ENCODE measurements around the gene DNAJB8. TPM values are rescaled to one million over a fixed set of nuclear protein-coding genes. Genes with fewer than 3 reads are reported as not detected.
A peak's percentile ranks its signal among the peaks of the same experiment; 100 is the strongest.

Gene DNAJB8
- total RNA-seq, 3 donors from 2014 or later (not counting 1 experiment from before 2014, with no cell fraction given), result not detected

DNA sequence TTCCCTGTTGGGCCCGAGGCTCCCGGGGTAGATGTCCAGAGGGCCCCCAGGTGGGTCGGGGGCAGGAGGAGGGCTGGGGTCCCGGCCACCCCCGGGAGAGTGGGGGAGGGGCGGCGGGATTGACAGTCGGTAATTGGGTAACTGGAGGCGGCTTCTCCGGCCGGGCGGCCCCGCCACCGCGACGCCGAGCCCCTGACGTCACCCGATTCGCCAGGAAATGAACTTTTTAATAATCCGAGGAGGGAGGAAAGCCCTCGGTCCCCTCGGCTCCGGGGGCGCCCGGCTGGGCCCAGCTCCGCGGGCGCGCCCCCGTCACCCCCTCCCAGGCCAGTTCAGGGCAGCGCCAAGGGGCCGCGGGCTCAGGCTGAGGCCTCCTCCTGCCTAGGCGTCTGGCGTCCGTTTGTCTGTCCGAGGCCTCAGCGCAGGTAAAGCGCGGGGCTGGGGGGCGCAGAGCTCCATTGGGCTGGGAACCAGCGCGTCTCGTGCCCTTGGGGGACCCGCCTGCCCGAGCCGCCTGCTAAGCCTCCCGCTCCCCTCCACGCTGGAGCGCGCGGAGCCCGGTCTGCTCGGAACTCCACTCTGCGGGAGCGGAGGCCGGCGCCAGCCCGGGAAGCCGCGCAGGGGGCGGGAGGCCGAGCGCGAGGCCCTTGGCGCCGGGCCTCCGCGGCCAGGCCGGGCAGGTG is 22.4 kb upstream of the DNAJB8 start:
- peak overlapping the region in 1 of 2 donors; percentile 33 for H3K27ac Mint-ChIP-seq

DNA sequence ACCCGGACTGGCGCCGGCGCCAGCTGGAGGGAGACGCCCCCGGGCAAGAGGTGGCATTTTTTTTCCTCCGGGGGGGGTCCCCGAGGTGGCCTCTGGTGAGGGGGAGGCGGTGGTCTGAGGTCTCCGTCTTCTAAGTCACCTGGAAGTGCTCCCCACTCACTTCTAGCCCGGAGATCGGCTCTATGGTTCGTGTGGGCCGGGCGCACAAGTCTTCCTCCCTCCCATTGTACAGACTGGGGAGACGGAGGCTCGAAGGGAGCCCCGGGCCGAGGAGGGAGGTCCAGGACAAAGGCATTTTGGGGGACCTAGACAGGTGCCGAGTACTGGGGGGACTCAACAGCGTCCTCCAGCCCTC is 21.9 kb upstream of the DNAJB8 start:
- Histone ChIP-seq H3K27ac (ENCODE audit: low read length) (no peak overlapping the region), H3K4me3 (ENCODE audit: low read length) (no peak overlapping the region), H3K36me3 (ENCODE audit: control insufficient read depth, insufficient read depth, low read length) (no peaks in the 10 kb centered on the region), H3K9me3 (ENCODE audit: control insufficient read depth, insufficient read depth, low read length) (no peaks in the 10 kb centered on the region), H3K4me1 (ENCODE audit: control insufficient read depth, insufficient read depth, low read length) (peaks cover 54% of the 10 kb centered on the region), H3K27me3 (ENCODE audit: control insufficient read depth, insufficient read depth, low read length) (peaks cover 73% of the 10 kb centered on the region)
- H3K9me3 Mint-ChIP-seq, result no peaks in the 10 kb centered on the region
- peak overlapping the region in 1 of 2 donors; percentile 33 for H3K27ac Mint-ChIP-seq
- H3K4me3 Mint-ChIP-seq, result peak overlapping the region; percentile 68
- intact Hi-C loops (cut with micrococcal nuclease), result no loop called here
- H3K27me3 Mint-ChIP-seq (ENCODE audit: low read depth in 2 of 2), result peaks cover 36 to 69% of the 10 kb centered on the region in 2 donors
- no peaks in the 10 kb centered on the region for H3K36me3 Mint-ChIP-seq
- H3K4me1 Mint-ChIP-seq, result peaks cover 12 to 36% of the 10 kb centered on the region in 2 donors
- DNase-seq (peak in 1 of 2 donors; percentile 30), ATAC-seq (peak in 1 of 3 donors; percentile 23)
- TF ChIP-seq, protein P1, sequence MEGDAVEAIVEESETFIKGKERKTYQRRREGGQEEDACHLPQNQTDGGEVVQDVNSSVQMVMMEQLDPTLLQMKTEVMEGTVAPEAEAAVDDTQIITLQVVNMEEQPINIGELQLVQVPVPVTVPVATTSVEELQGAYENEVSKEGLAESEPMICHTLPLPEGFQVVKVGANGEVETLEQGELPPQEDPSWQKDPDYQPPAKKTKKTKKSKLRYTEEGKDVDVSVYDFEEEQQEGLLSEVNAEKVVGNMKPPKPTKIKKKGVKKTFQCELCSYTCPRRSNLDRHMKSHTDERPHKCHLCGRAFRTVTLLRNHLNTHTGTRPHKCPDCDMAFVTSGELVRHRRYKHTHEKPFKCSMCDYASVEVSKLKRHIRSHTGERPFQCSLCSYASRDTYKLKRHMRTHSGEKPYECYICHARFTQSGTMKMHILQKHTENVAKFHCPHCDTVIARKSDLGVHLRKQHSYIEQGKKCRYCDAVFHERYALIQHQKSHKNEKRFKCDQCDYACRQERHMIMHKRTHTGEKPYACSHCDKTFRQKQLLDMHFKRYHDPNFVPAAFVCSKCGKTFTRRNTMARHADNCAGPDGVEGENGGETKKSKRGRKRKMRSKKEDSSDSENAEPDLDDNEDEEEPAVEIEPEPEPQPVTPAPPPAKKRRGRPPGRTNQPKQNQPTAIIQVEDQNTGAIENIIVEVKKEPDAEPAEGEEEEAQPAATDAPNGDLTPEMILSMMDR (IDR thresholded peaks at IDR 0.05), result no peak
- 3% methylated on average over 20 of the region's 21 CpGs for WGBS (ENCODE audit: insufficient coverage)

More for the DNA sequence above, 22.4 kb upstream of the DNAJB8 start:
- TF ChIP-seq, protein P1 (IDR thresholded peaks at IDR 0.05), result no peak
- H3K27ac ChIP-seq (ENCODE audit: low read length), result no peak overlapping the region
- DNase-seq (peak in 1 of 2 donors; percentile 56), ATAC-seq (peak in 2 of 3 donors; percentile 36 to 57)
- H3K27me3 ChIP-seq (ENCODE audit: control insufficient read depth, insufficient read depth, low read length), result peaks cover 73% of the 10 kb centered on the region
- H3K4me1 ChIP-seq (ENCODE audit: control insufficient read depth, insufficient read depth, low read length), result peaks cover 49% of the 10 kb centered on the region
- WGBS (ENCODE audit: insufficient coverage), result under 1% methylated on average over 71 of the region's 71 CpGs
- Mint-ChIP-seq H3K4me1 (peaks cover 12 to 33% of the 10 kb centered on the region in 2 donors), H3K27me3 (ENCODE audit: low read depth in 2 of 2) (peaks cover 34 to 68% of the 10 kb centered on the region in 2 donors), H3K9me3 (no peaks in the 10 kb centered on the region), H3K36me3 (no peaks in the 10 kb centered on the region), H3K4me3 (peak overlapping the region; percentile 68)
- no peaks in the 10 kb centered on the region for H3K36me3 ChIP-seq (ENCODE audit: control insufficient read depth, insufficient read depth, low read length)
- H3K4me3 ChIP-seq (ENCODE audit: low read length), result no peak overlapping the region
- intact Hi-C loops (cut with micrococcal nuclease), result no loop called here
- H3K9me3 ChIP-seq (ENCODE audit: control insufficient read depth, insufficient read depth, low read length), result no peaks in the 10 kb centered on the region

DNA sequence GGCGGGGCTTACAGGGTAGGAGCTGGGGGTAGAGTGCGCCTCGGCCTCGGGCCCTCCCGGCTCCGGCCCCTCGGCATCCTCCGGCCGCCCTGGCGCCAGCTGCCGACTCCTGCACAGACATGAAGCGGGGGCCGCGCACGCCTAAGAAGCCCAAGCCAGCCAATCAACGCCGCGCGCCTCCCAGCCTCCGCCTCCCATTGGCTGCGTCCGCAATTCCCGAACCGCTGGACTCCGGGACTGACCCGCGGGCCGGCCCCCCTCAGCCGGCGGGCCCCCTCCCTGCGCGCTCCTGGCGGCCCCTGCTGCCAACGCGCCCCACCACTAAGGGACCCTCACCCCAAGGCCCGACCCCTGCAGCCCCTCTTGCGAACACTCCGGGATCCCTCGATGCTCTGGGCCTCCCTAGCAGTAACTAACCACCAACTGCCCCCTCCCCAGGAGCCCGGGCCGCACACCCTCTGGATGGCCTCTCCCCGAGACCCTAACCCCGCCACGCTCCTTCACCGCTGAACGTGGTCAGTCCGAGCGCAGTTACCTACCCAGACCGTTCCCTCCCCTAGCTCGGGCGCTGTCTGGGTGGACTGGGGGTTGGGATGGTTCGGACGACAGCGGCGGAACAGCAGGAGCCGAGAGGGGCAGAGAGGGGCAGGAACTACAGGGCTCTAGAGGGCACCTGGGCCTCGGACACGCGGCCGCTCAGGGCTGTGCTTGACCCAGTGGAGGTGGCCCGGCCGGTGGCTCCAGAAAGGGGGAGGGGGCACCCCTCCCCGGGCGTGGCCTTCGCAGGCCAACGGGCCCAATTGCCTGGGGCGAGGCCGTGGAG is 21.3 kb upstream of the DNAJB8 start:
- no peak overlapping the region for H3K27ac ChIP-seq (ENCODE audit: low read length)
- Mint-ChIP-seq H3K27me3 (ENCODE audit: low read depth in 2 of 2) (peaks cover 42 to 71% of the 10 kb centered on the region in 2 donors), H3K27ac (no peak overlapping the region), H3K36me3 (no peaks in the 10 kb centered on the region), H3K4me3 (peak overlapping the region; percentile 70), H3K9me3 (no peaks in the 10 kb centered on the region), H3K4me1 (peaks cover 16 to 42% of the 10 kb centered on the region in 2 donors)
- peaks cover 74% of the 10 kb centered on the region for H3K27me3 ChIP-seq (ENCODE audit: control insufficient read depth, insufficient read depth, low read length)
- intact Hi-C loops (cut with micrococcal nuclease), result no loop called here
- H3K4me1 ChIP-seq (ENCODE audit: control insufficient read depth, insufficient read depth, low read length), result peaks cover 59% of the 10 kb centered on the region
- DNase-seq (peak in 1 of 2 donors; percentile 38), ATAC-seq (peak; percentile 23 to 38 (median 28))
- H3K4me3 ChIP-seq (ENCODE audit: low read length), result no peak overlapping the region
- no peaks in the 10 kb centered on the region for H3K36me3 ChIP-seq (ENCODE audit: control insufficient read depth, insufficient read depth, low read length)
- no peaks in the 10 kb centered on the region for H3K9me3 ChIP-seq (ENCODE audit: control insufficient read depth, insufficient read depth, low read length)
- 1% methylated on average over 68 of the region's 68 CpGs for WGBS (ENCODE audit: insufficient coverage)
- TF ChIP-seq, protein P1 (IDR thresholded peaks at IDR 0.05), result no peak

Measured in natural killer cell (primary cell).